IPS-NIHi7 (cell line): Measurements from ENCODE around the gene RBM20.

Source experiments
- DNase-seq: peaks from one replicate; pipeline ENCODE4 v3.0.0; 2012; ENCODE audit warnings: mixed read lengths; ENCODE audit errors: extremely low spot score

RBM20 gene

DNA sequence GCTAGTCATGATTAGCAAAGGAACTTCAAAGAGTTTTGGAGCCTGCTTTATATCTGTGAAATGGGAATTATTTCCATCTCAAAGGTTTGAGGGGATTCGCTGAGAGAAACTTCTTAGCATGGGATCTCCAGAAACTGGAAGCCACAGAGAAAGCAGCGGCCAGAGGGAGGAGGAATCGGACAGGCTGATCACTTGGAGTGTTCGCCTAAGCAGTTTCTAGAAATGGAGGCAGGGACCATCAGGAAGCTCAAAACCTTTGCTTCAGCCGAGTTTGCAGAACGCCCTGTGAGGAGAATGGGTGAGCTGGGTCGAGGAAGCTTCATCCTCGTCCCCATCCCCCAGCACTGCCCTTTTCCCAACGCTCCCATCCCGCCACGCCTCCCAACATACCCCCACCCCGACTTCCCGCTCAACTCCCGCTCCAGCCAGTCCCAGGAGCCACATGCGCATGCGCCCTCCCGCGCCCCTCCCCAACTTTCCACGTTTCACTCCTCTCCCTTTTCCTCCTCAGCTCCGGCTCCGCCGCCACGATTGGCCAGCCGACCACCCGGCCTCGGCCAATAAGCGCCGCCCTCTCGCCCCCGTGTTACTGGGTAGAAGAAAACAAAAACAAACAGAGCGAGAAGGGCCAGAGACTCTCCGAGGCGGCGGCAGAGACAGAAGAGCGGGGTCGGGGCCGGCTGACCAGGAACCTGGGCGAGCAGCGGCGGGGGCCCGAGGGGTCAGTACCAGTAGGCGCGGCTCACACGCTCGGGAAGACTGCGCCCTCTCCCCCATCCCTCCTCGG, 227.4 kb downstream of the RBM20 start, which contains the start of gene PDCD4:
TSS of gene PDCD4 (plus strand) at position 631 of the 787 bp plus-strand sequence. CDS start 4,100 bp downstream, outside the sequence.
- peak; percentile 95 for DNase-seq

DNA sequence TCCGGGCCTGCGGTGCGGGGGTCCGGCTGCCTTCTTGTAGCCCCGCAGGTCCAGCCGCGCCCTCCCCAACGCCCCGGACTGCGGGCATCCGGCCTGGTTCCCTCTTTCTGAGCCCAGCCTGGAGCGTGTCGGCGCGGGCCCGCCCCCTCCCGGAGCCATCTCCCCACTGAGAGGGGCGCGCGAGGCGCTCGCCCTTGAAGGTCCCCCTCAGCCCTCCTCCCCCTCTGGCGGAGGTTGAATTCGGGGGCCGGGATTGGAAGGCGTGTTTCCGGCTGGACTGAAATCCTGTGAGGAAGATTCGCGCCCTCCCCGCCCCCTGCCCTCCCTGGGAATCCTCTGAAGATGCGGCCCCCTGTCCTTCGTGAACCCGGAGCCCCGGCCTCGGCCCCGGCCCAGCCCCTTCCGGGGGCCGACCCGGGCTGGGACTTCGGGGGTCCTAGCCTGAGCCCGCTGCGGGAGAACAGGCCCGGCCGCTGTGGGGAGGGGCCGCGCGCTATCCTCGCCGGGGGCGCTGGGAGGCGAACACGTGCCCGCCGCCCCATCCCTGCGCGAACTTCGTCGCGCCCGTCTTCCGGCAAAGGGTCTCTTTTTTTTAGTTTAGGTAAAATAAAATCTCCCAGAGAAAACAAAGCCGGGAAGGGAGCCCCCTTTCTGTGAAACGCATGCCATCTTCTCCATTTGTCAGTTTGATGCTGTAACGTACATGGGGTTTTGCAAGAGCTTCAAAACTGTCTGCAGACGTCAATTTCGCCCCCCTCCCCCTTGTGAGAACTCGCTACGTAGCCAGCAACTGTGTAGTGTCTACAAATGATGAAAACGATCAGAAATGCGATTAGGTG, 228.2 kb downstream of the RBM20 start:
- peak; percentile 68 for DNase-seq

DNA sequence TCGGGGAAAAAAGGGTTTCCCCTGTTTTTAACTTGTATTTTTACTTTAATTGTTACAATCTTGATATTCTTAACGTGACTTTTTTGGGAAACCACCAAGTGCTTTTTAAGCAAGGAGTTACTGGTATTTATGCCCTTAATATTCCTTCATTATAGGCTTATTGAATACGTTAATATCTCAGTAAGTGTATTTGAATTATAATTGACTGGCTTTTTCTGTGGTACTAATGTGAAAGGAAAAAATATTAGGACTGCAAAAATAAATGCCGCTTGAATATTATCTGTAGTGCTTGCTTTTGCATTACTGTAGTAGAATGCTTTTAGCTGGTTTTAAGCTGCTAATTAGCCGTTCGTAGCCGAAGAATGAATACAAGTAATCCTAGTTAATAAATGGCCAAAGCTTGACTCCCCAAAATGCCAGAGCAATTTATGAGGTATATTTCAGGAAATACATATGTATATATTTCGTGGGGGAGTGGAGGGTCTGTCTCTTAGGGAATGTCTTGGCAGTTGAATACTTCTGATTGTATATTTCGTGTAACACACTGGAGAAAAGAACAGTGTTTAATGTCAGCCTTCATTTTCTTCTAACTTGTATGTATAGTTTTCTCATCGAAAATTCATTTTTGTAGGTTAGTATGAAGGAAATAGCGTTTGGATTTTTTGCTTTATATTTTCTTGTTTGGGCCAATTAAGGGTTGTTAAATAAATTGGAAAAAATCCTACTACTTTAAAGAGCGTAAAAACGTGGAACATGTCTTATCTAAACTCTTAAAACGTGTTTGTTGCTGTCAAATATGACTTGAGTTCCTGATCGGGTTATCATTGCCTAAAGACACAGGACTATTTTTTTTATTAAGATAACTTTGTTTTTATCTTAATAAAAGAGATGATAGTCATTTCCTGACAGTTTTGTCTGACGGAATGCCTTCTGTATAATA, 229.1 kb downstream of the RBM20 start:
- no peak for DNase-seq

DNA sequence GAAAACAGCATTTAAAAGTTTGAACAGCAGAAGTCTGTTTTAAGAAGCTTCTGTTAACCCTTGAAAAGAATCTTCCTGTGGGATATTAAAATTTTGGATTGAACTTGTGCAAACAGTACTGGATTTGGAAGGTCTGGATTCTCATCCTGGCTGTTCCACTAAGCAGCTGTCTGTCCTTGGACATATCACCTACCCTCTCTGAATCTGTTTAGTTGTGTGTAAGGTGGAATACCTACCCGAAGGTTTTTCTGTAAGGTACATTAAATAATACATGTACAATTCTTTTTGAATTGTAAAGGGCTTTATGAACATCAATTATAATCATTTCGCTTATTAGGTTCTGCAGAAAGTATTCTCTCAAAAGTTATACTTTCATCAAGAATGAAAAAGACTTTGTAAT, 229.8 kb downstream of the RBM20 start:
- no peak for DNase-seq

DNA sequence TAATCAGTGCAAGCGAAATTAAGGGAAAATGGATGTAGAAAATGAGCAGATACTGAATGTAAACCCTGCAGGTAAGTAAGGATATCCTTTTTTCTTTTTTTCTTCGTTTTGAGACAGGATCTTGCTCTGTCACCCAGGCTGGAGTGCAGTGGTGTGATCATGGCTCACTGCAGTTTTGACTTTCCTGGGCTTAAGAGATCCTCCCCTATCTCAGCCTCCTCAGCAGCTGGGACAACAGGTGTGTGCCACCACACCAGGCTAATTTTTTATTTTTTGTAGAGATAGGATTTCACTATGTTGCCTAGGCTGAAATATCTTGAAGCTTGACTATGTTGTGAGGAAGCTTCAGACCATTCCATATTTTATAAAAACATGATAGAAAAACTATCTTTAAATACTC, 231.9 kb downstream of the RBM20 start:
- no peak for DNase-seq

DNA sequence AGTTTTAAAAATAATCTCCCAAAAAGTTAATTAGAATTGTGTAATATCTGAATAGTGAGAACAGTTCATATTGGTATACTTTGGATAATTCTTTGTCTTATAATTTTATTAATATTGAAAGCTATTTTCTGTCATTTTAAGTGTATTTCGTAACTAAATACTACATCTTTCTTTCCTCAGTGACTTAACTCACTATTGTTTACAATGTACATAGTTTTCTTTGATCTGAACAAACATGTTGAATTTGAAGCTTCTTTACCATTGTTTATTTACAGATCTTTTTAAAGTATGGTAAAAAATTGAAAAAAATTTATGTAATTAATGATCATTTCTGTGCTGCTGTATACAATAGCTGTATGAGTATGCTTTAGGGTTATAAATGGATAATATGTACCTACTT, 232.7 kb downstream of the RBM20 start:
- no peak for DNase-seq

DNA sequence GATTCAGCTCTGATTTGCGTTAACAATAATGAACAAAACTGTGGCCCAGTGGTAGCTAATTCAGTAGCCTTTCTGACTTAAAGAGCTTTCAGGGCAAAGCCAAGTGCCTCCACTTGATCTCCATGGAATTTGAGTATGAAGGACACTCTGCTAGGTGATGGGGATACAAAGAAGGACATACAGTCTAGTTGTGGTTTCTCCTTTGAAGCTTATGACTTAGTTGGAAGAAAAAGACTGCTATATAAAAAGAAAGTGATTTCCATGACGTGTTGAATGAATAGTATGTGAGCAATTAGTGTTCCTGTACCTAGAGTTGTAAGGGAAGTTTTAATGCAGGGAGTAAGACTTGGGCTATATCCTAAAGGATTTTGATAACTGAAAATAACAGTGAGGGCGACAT, 235.9 kb downstream of the RBM20 start:
- DNase-seq, result no peak

DNA sequence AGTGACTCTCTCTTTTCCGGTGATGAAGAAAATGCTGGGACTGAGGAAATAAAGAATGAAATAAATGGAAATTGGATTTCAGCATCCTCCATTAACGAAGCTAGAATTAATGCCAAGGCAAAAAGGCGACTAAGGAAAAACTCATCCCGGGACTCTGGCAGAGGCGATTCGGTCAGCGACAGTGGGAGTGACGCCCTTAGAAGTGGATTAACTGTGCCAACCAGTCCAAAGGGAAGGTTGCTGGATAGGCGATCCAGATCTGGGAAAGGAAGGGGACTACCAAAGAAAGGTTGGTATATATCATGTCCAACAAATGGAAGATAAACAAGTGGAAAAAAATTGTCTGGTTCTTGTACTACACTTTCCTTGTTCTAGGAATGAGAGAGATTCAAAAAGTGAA, 237.1 kb downstream of the RBM20 start:
- DNase-seq, result no peak

DNA sequence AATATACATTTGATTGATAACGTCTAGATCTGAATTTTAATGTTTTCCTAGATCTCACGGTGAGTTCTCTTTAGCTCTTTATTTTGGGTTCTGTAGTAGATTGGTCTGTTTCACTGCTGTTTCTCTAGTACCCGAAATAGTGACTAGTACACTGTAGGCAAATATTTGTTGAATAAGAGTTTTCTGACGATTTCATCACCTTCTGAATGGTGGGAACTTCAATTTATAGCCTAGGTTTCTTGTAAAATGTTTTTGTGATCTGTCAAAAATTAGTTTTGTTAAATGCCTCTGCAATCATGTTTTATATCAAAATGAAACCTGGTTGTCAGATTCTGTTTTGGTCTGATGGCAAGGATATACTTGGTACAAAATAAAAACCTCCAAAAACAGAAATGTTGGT, 237.8 kb downstream of the RBM20 start:
- no peak for DNase-seq

DNA sequence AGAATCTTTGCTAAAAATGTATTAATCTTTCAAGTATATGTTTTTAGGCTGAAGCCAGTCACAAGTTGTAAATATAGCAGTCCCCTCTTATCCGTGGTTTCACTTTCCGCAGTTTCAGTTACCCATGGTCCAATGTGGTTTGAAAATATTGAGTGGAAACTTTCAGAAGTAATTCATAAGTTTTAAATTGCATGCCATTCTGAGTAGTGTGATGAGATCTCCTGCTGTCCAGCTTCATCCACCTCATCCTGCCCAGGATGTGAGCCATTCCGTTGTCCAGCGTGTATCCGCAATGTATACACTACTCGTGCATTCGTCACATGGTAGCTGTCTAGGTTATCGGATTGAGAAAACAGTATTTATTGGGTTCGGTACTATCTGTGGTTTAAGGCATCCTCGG, 239.8 kb downstream of the RBM20 start:
- no peak for DNase-seq

DNA sequence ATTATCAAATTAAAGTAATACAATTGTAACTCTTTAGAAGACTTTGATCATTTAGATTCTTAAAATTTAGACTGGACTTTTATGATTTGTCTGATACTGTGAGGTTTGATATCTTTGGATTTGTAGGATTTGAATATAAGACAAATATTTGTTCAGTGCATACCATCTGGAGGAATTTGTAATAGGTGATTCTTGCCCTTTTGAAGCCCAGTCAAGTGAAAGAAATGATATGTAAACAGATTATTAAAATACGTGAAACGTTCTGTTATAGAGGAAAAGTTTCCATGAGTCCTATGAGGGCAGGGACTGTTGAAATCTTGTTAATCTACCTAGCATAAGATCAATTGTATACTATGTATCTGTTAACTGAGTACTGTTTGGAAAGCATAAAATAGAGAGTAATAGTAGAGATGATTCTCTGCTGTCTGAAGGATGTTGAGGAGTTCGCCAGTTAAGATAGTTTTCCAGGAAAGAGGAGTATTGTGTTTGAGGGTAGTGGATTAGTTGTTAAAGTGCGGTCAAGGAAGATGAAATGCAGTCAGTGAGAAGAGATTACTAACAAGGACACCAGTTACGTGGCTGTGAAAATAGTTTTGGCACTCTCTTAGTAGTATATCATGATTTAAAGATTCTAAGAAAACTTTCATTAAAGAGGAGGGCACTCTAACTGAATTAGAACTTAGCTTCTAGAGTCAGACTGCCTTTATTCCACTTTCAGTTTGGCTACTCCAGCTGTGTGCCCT, 242.0 kb downstream of the RBM20 start:
- no peak for DNase-seq

DNA sequence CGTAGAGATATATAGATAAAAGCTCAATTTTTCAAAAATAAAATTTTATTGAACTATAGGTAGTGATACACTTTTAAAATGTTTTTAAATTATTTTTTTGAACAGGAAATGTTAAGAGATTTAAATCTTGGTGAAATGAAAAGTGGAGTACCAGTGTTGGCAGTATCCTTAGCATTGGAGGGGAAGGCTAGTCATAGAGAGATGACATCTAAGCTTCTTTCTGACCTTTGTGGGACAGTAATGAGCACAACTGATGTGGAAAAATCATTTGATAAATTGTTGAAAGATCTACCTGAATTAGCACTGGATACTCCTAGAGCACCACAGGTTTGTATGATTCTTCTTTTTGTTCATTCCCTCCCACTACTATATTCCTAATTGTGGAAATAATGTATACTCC, 243.4 kb downstream of the RBM20 start:
- DNase-seq, result no peak
